Spleen (tissue), 7 donors: ENCODE measurements around the gene MRC2.

ENCODE experiments used
- POLR2A ChIP-seq, 3 donors: fragments of 450-650 bp; IDR thresholded peaks; one replicate each; pipeline ENCODE4 v1.5.1; 2017; ENCODE audit warnings: antibody characterized with exemption in 3 of 3, mild to moderate bottlenecking in 1 of 3
- TF ChIP-seq, protein P1 (sequence below), 11 experiments: fragments of 200-600 bp in 7 of 11; fragments of 450-650 bp in 4 of 11; sonication (generic) in 4 of 11; IDR thresholded peaks in 8 of 11; conservative IDR thresholded peaks in 3 of 11; 1 replicate in 7 of 11; 2 replicates in 4 of 11; pipeline versions ENCODE4 v1.4.0 to v1.8.0; 2016 to 2021; ENCODE audit warnings: antibody characterized with exemption in 11 of 11, inconsistent platforms in 4 of 11, mild to moderate bottlenecking in 1 of 11
- donor health status: DM: no; HTN: no; CAD: no; lungs with moderate emphysema.
- donor health status: DM: no; HTN: no; CAD: no.
- donor health status: DM: no; HTN: no; CAD: no.

DNA sequence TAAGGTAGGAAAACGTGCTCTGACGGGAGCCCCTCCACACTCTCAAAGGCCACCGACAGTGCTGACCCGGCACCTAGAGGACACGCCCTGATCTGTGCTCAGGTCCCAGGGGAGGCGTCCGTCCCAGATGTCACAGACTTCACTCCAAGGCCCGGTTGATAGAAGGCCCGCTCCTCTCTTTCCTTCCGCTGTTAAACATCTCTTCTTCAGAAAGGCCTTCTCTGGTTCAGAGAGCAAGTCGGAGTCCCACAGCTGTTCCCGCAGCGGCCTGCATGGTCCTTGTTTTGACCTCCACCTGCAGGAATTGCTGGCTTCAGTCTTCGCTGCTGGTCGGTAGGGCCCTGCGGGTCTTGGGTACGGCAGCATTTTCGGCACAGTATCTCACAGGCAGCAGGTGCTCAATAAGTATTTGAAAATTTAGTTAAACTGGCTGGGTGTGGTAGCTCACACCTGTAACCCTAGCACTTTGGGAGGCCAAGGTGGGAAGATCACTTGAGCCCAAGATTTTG, 88.5 kb downstream of the MRC2 start:
- TF ChIP-seq, protein P1, sequence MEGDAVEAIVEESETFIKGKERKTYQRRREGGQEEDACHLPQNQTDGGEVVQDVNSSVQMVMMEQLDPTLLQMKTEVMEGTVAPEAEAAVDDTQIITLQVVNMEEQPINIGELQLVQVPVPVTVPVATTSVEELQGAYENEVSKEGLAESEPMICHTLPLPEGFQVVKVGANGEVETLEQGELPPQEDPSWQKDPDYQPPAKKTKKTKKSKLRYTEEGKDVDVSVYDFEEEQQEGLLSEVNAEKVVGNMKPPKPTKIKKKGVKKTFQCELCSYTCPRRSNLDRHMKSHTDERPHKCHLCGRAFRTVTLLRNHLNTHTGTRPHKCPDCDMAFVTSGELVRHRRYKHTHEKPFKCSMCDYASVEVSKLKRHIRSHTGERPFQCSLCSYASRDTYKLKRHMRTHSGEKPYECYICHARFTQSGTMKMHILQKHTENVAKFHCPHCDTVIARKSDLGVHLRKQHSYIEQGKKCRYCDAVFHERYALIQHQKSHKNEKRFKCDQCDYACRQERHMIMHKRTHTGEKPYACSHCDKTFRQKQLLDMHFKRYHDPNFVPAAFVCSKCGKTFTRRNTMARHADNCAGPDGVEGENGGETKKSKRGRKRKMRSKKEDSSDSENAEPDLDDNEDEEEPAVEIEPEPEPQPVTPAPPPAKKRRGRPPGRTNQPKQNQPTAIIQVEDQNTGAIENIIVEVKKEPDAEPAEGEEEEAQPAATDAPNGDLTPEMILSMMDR (IDR thresholded peaks at IDR 0.05 in 8 of 11, conservative IDR thresholded peaks at IDR 0.05 in 3 of 11), result no peak
- no peak for TF ChIP-seq POLR2A (IDR thresholded peaks at IDR 0.05)
